DND-41 (cell line): Measurements from ENCODE around the gene BRSK2.

ENCODE experiments used
- ATAC-seq: fragments of 200-7000 bp; cut with Tn5 transposase; 3 replicates; pipeline ENCODE4 v1.9.1; 2021; ENCODE audit warnings: low read depth; ENCODE audit not compliant: insufficient read depth
- DNase-seq: peaks from one replicate; pipeline ENCODE4 v3.0.0-alpha.2; 2020
- H2AFZ ChIP-seq: 2 replicates; pipeline ENCODE4 v1.6.0; 2012; ENCODE audit warnings: low read depth, low read length
- H3K27ac ChIP-seq: 2 replicates; pipeline ENCODE4 v1.5.1; 2012; ENCODE audit warnings: low read length, inconsistent platforms
- H3K27me3 ChIP-seq: fragments of 200-600 bp; sonication (generic); 2 replicates; pipeline ENCODE4 v1.6.0; 2012; ENCODE audit warnings: low read length, mild to moderate bottlenecking, inconsistent platforms; ENCODE audit not compliant: insufficient read depth, poor library complexity
- H3K36me3 ChIP-seq: 2 replicates; pipeline ENCODE4 v1.5.1; 2012; ENCODE audit warnings: low read length, inconsistent platforms; ENCODE audit not compliant: insufficient read depth
- H3K4me1 ChIP-seq: 2 replicates; pipeline ENCODE4 v1.5.1; 2012; ENCODE audit warnings: mild to moderate bottlenecking, low read length; ENCODE audit not compliant: insufficient read depth
- H3K4me2 ChIP-seq: 2 replicates; pipeline ENCODE4 v1.6.0; 2012; ENCODE audit warnings: mild to moderate bottlenecking, moderate library complexity, low read length, inconsistent platforms; ENCODE audit not compliant: insufficient read depth
- H3K4me3 ChIP-seq, 2 experiments: fragments of 200-600 bp in 1 of 2; shearing (Covaris generic) in 1 of 2; 2 replicates each; pipeline ENCODE4 v1.5.1; 2012 to 2016; ENCODE audit warnings: inconsistent platforms in 2 of 2, low read length in 2 of 2, mild to moderate bottlenecking in 2 of 2, low read depth in 1 of 2, moderate library complexity in 1 of 2
- H3K79me2 ChIP-seq: 2 replicates; pipeline ENCODE4 v1.6.0; 2012; ENCODE audit warnings: low read length, inconsistent platforms; ENCODE audit not compliant: insufficient read depth
- H3K9ac ChIP-seq: 2 replicates; pipeline ENCODE4 v1.6.0; 2012; ENCODE audit warnings: low read depth, mild to moderate bottlenecking, inconsistent platforms, low read length, moderate library complexity
- H3K9me3 ChIP-seq: 2 replicates; pipeline ENCODE4 v1.5.1; 2012; ENCODE audit warnings: low read length, moderate library complexity, mild to moderate bottlenecking, inconsistent platforms; ENCODE audit not compliant: insufficient read depth, severe bottlenecking
- H4K20me1 ChIP-seq: 2 replicates; pipeline ENCODE4 v1.6.0; 2012; ENCODE audit warnings: low read length; ENCODE audit not compliant: insufficient read depth
- CTCF ChIP-seq: IDR thresholded peaks from 2 replicates; pipeline ENCODE4 v1.5.1; 2012; ENCODE audit warnings: borderline replicate concordance, low read length, moderate library complexity, mild to moderate bottlenecking; ENCODE audit not compliant: poor library complexity, severe bottlenecking; ENCODE audit errors: extremely low read depth
- EZH2 ChIP-seq: IDR thresholded peaks from 3 replicates; pipeline ENCODE4 v1.6.1; 2012; ENCODE audit warnings: borderline replicate concordance, low read depth, mild to moderate bottlenecking, moderate library complexity, low read length, inconsistent platforms; ENCODE audit not compliant: severe bottlenecking

Gene BRSK2

DNA sequence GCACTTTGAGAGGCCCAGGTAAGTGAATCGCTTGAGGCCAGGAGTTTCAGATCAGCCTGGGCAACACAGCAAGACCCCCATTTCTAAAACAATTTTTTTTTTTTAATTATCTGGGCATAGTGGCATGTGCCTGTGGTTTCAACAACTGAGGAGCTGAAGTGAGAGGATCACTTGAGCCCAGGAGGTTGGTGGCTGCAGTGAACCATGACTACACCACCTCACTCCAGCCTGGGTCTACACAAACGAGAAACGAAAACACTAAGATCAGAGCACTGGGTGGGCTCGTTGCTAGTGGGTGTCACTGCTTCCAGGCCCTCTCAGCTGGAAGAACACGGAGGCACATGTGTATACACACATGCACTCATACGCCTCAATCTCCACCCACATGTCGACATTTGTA, 100.9 kb downstream of the BRSK2 start:
- H3K4me3 ChIP-seq, result no peak overlapping the region
- H3K4me1 ChIP-seq, result no peaks in the 10 kb centered on the region
- H3K36me3 ChIP-seq, result no peaks in the 10 kb centered on the region
- H4K20me1 ChIP-seq, result peaks cover 56% of the 10 kb centered on the region
- peaks cover 87% of the 10 kb centered on the region for H3K79me2 ChIP-seq
- H3K9ac ChIP-seq, result no peak overlapping the region
- ATAC-seq (no peak), DNase-seq (no peak)
- no peak overlapping the region for H3K4me2 ChIP-seq
- TF ChIP-seq EZH2 (no peak), CTCF (no peak)
- no peak overlapping the region for H3K27ac ChIP-seq
- no peaks in the 10 kb centered on the region for H3K9me3 ChIP-seq
- H3K27me3 ChIP-seq, result no peaks in the 10 kb centered on the region
- H2AFZ ChIP-seq, result no peak overlapping the region

- ATAC-seq, result no peak
- H3K9me3 ChIP-seq, result no peaks in the 10 kb centered on the region
- H3K4me3 ChIP-seq, result no peak overlapping the region
- H3K79me2 ChIP-seq, result peaks cover 87% of the 10 kb centered on the region
- no peaks in the 10 kb centered on the region for H3K36me3 ChIP-seq
- no peak overlapping the region for H3K9ac ChIP-seq
- DNase-seq, result no peak
- TF ChIP-seq EZH2 (no peak), CTCF (no peak)
- H3K4me1 ChIP-seq, result no peaks in the 10 kb centered on the region
- H3K4me2 ChIP-seq, result no peak overlapping the region
- no peak overlapping the region for H2AFZ ChIP-seq
- H3K27ac ChIP-seq, result no peak overlapping the region
- no peaks in the 10 kb centered on the region for H3K27me3 ChIP-seq
- peaks cover 52% of the 10 kb centered on the region for H4K20me1 ChIP-seq
Measured at GRCh38 chr11:1491379-1491778, 101.6 kb downstream of the BRSK2 start.

DNA sequence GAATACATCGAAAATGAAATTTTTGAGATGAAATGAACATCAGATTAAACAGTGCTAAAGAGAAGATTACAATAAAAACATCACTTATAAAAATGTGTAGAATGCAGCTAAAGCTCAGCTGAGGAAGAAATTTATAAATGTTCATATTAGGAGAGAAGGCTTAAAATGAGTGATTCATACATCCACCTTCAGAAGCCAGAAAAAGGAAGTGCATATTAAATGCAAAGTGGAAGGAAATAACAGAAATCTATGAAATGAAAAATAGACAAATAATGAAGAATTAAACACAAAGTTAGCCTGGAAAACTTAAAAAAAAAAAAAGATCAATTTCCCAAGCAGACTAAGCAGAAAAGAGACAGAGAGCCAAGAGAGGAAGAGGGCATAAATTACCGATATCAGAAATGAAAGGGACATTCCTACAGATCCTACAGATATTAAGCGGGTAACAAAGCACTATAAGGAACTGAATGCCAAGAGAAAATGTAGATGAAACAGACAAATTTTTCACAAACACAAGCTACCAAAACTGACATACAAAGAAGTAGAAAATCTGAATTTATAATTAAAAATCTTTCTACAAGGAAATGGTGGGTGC, 104.0 kb downstream of the BRSK2 start:
- no peak overlapping the region for H3K27ac ChIP-seq
- H3K9ac ChIP-seq, result no peak overlapping the region
- no peak overlapping the region for H3K4me2 ChIP-seq
- peaks cover 49% of the 10 kb centered on the region for H4K20me1 ChIP-seq
- H3K27me3 ChIP-seq, result no peaks in the 10 kb centered on the region
- no peak overlapping the region for H3K4me3 ChIP-seq
- H3K4me1 ChIP-seq, result no peaks in the 10 kb centered on the region
- H3K9me3 ChIP-seq, result no peaks in the 10 kb centered on the region
- DNase-seq (no peak), ATAC-seq (no peak)
- peaks cover 89% of the 10 kb centered on the region for H3K79me2 ChIP-seq
- no peaks in the 10 kb centered on the region for H3K36me3 ChIP-seq
- H2AFZ ChIP-seq, result no peak overlapping the region
- TF ChIP-seq CTCF, result no peak
- TF ChIP-seq EZH2, result no peak

- ATAC-seq, result no peak
- H3K4me1 ChIP-seq, result no peaks in the 10 kb centered on the region
- H3K27me3 ChIP-seq, result no peaks in the 10 kb centered on the region
- 0 out of 2 replicates have a peak, but pooled peaks cover 1% of the 10 kb centered on the region for H3K36me3 ChIP-seq
- no peak overlapping the region for H2AFZ ChIP-seq
- peaks cover 53% of the 10 kb centered on the region for H4K20me1 ChIP-seq
- no peak overlapping the region for H3K4me3 ChIP-seq
- H3K79me2 ChIP-seq, result peaks cover 89% of the 10 kb centered on the region
- no peak overlapping the region for H3K27ac ChIP-seq
- no peak overlapping the region for H3K4me2 ChIP-seq
- no peak overlapping the region for H3K9ac ChIP-seq
- DNase-seq, result no peak
- TF ChIP-seq EZH2, result no peak
- TF ChIP-seq CTCF, result no peak
- H3K9me3 ChIP-seq, result no peaks in the 10 kb centered on the region
Measured at GRCh38 chr11:1494650-1495049, 104.9 kb downstream of the BRSK2 start.
